Activated T-helper 1 cell treated with anti-CD3 and anti-CD28 coated beads, Interleukin-2, amount 50 U/mL, for 16 hours (primary cell): ENCODE measurements around the gene ANKFY1.
"Not testable (repeated sequence)": the region's sequence is repeated elsewhere in the genome, so short reads cannot be mapped to it uniquely, and the experiment has no call there.

ENCODE experiments used
- DNase-seq, 2 donors: peaks; one replicate each; pipeline ENCODE4 v3.0.0-alpha.2; 2020; ENCODE audit warnings: low read depth in 1 of 2, low spot score in 1 of 2

ANKFY1 gene

GRCh38 chr17:4215882-4216570 is 47.8 kb downstream of the ANKFY1 start:
- DNase-seq = no peak

GRCh38 chr17:4214157-4214556 is 49.6 kb downstream of the ANKFY1 start:
- no peak for DNase-seq

- no peak for DNase-seq
Observed at GRCh38 chr17:4209611-4210010, 54.2 kb downstream of the ANKFY1 start.

DNA sequence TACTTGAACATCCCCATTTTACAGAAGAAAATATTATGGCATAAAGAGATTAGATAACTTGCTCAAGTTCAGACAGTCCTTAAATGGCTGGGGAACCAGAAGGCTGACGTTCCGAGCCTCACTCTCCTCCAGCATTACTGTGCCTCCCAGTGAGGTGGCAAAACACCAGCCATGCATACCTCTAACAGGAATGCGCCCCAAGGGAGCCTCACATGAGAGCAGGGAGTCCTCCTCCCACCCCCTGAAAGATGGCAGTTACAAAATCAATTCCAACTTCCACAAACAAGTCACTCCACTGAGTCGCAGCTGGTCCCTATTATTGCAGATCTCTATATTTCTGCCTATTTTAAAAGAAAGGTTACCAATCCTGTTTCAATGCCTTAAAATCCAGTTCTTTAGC is 55.5 kb downstream of the ANKFY1 start:
- no peak for DNase-seq

DNA sequence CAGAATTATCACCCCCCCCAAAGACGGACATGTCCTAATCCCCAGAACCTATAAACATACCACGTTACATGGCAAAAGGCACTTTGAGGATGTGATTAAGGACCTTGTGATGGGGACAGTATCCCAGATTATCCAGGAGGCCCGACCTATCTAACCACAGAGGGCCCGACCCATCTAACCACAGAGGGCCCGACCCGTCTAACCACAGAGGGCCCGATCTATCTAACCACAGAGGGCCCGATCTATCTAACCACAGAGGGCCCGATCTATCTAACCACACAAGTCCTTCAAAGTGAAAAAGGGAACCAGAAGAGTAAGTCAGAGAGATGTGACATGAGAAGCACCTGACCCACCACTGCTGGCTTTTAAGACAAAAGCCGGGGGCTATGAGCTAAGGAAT is 56.8 kb downstream of the ANKFY1 start:
- DNase-seq = no peak

GRCh38 chr17:4205917-4206316 is 57.9 kb downstream of the ANKFY1 start:
- DNase-seq = no peak

GRCh38 chr17:4204710-4205173 is 59.0 kb downstream of the ANKFY1 start:
- DNase-seq = no peak

- DNase-seq = no peak
Observed at GRCh38 chr17:4204190-4204589, 59.6 kb downstream of the ANKFY1 start.

DNA sequence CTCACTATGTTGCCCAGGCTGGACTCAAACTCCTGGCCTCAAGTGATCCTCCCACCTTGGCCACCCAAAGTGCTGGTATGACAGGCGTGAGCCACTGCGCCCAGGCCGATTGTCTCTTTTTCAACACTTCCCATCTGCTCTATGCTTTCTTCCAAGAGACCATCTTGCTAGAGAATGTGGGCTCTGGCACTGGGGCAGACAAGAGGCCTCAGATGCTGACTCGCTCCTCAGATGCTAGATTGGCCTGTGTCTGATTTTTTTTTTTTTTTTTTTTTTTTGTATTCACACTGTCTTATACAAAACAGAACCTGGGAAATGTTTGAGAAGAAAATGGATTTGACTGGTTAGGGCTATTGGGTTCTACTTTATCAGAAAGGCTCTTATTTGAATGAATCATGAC is 62.6 kb downstream of the ANKFY1 start:
- no peak for DNase-seq

DNA sequence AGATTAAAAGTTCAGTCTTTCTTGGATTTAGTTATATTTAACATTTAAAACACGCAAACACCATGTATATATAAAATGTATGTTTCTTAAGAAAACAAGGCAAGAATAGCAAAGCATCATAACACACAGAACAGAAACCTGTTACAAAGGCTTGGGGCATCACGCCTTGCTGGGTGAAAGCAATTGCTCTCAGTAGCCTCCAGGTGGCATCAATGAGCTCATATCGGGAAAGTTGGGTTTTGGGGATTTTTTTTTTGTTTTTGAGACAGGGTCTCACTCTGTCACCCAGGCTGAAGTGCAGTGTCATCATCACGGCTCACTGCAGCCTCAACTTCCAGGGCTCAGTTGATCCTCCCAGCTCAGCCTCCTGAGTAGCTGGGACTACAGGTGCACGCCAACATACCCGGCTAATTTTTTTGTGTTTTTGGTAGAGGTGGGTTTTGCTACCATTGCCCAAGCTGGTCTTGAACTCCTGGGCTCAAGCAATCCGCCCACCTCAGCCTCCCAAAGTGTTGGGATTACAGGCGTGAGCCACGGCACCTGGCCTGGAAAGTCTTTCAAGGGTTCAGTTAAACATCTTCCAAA is 63.9 kb downstream of the ANKFY1 start:
- DNase-seq = no peak

DNA sequence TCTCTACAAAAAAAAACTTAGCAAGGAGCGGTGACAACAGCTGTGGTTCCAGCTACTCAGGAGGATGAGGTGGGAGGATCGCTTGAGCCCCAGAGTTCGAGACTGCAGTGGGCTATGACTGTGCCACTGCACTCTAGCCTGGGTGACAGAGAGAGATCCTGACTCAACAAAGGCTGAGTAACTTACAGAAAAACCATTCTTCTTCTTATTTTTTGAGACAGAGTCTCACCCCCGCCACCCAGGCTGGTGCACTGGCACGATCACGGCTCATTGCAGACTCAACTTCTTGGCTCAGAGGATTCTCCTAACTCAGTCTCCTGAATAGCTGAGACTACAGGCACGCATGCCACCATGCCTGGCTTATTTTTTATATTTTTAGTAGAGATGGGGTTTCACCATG is 64.8 kb downstream of the ANKFY1 start:
- no peak for DNase-seq

DNA sequence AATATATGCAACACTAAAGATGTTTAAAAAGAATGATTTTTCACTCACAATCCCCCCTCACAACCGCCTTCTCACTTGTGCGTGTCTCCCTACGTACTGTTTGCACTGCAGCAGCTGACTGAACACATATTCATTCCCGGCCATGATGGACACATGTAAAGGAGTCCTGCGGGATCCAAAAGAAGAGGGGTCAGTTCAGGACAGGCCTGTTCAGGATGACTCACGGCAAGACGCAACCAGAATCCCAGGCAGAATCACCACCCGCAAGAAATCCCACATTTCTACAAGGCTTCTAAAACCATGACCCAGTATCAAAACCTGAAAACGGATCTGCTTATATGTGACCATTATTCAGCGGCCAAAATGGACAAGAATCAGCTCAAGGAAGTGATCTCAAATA is 68.5 kb downstream of the ANKFY1 start:
- no peak for DNase-seq

GRCh38 chr17:4194796-4195195 is 69.0 kb downstream of the ANKFY1 start:
- DNase-seq = no peak

GRCh38 chr17:4190791-4191190 is 73.0 kb downstream of the ANKFY1 start:
- DNase-seq = not testable (repeated sequence)

DNA sequence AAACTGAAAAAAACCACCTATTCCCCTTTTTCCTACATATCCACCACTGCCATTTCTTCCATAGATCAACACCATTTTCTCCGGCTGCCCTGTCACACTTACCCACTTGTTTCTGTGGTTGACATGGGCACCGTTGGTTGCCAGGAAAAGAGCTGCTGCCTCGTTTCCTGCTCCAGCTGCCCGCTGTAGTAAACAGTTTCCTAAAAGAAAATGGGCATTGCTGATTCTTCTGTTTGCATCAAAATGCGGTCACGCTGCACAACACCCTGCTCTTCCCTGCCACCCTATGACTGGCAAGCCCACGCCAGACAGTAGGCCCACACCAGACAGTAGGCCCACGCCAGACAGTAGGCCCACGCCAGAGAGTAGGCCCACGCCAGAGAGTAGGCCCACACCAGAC is 74.5 kb downstream of the ANKFY1 start:
- no peak for DNase-seq

- no peak for DNase-seq
Observed at GRCh38 chr17:4188076-4188475, 75.7 kb downstream of the ANKFY1 start.

DNA sequence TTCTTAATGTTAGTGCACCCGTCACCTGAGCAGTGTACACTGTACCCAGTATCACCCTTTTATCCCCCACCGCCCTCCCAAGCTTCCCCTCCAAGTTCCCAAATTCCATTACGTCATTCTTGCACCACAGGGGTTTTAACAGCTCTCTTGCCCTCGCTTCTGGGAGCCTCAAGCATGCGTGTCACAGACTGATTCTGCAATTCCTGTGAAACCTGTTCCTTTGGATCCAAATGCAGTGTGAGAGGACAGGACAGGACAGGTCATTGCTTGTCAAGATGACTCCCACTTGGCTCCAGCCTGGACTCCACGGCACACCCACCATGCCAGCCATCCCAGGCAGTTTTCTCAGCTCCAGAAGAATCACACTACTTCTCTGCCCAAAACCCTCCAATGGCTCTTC is 76.7 kb downstream of the ANKFY1 start:
- no peak for DNase-seq

DNA sequence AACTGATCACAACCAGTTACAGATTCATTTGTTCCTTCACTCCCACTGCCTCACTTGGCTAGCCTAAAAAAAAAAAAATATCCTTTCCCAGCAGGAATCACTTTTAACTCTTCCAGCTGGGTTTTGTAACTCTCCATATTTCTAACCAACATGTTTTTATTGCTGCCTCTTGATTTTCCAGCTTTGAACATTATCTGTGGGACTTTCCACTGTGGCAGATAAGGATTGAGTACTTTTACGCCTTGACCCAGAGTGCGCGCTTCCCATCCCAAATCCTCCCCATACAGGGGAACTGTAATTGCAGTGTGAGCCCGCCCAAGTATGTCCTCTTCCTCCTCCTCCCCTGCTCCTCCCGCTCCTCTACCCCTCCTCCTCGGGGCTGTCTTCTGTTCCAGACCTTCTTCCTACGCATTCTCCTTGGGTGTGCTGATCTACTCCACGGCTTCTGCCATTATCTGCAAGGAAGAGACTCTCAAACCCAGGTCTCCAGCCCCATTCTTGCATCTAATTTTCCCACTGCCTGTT is 77.4 kb downstream of the ANKFY1 start:
- DNase-seq = no peak

- no peak for DNase-seq
Observed at GRCh38 chr17:4185656-4186055, 78.1 kb downstream of the ANKFY1 start.

DNA sequence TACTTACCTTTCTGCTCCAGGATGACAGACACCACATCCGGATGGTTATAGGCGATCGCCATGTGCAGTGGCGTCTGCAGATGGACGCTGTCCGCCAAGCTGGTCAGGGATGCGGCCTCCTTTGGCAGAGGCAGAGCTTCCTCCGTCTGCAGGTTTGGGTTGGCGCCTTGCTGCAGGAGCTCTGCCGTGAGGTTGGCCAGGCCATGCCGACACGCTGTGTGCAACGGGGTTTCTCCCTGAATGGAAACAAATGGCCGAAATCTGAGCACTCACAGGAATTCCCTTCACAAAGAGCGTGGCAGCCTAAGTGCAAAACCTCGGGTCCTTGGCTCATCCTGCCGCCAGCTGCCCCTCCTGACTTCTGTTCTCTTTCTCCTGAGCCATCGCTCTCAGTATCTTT is 79.0 kb downstream of the ANKFY1 start:
- DNase-seq = no peak

DNA sequence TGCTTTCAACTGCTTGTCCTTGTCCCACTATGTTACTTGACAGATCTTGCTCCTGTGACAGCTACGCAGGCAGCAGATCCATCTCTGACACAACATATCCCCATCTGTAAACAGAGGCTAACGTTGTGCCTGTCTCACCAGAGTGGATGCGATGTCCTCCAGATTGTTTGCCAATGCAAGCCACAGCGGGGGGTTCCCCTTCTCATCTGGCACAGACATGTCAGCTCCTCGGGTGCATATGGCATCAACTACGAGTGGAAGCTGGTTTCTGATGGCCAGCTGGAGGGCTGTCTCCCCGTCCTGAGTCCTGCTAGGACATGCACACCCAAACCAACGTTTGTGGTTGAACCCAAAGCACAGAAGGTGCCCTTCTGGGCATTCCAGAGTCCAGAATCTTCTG is 81.7 kb downstream of the ANKFY1 start:
- no peak for DNase-seq

DNA sequence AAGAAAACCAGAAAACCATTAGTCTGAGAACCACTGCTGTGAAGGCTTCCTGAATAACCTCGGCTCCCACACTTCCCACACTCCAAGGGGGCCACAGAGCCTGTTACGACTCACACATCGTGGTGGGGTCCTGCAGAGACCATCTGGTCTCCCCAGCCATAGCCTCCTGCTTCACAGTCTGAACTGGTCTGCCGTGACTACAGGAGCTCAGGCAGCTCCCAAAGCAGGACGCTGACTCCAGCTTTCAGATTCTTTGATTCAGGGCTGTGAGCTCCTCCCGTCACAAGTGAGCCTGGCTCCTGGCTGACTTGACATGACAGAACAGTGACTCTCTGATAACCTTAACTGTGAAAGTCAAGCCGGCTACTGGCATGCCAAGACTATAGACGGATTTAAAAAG is 83.0 kb downstream of the ANKFY1 start:
- DNase-seq = no peak

DNA sequence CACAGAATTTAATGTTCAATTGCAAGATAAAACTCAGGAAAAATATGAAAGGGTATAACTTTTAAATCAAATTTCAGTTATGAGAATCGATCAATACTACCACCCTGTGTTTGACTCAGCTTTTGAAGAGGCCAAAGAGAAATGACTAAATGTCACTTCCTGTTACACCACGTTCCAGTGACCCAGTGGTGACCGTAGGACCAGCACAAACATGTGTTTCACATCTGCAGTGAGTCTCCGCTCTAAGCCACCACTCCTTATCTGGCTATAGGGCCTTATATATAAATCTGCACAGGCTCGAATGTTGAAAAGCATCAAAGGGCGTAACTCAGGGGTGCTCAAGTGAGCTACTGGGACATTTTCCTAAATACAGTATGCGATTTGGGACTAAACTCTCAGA is 84.7 kb downstream of the ANKFY1 start:
- DNase-seq = no peak
